ENCODE measurements around the gene LSAMP.

DNA sequence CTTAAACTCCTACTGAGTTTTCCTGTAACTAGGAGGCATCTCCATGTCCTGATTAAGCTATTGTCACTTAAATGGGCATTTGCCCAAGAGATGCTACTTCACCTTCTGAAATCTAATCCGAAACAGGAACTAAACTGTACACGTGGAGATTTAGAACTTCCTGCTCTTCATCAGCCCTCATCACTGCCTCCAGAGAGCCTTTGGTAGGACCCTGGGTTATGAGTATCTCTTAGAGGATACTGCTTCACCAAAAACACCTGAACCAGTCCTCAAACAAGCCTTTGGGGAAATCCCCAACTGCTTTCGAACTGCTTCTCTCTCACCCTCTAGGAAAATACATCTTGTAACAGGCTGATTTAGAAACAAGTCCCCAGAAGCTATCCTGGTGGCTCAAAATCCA lies 501.7 kb downstream of the LSAMP start:
- TF ChIP-seq CTCF (conservative IDR thresholded peaks at IDR 0.05; ENCODE audit: low read depth, low read length) (no peak), POLR2A (IDR thresholded peaks at IDR 0.05; ENCODE audit: low read depth, low read length) (no peak), RAD21 (IDR thresholded peaks at IDR 0.05; ENCODE audit: low read length) (no peak), CEBPB (IDR thresholded peaks at IDR 0.05; ENCODE audit: low read depth, low read length) (no peak), SMC3 (IDR thresholded peaks at IDR 0.05; ENCODE audit: low read depth, low read length) (no peak), RFX5 (IDR thresholded peaks at IDR 0.05; ENCODE audit: low read depth, low read length) (no peak)
